ENCODE measurements around the gene PSMD14. TPM values are rescaled to one million over a fixed set of nuclear protein-coding genes. Genes with fewer than 3 reads are reported as not detected.

Gene PSMD14
- total RNA-seq, 1 experiment from 2014 or later = 118 TPM

DNA sequence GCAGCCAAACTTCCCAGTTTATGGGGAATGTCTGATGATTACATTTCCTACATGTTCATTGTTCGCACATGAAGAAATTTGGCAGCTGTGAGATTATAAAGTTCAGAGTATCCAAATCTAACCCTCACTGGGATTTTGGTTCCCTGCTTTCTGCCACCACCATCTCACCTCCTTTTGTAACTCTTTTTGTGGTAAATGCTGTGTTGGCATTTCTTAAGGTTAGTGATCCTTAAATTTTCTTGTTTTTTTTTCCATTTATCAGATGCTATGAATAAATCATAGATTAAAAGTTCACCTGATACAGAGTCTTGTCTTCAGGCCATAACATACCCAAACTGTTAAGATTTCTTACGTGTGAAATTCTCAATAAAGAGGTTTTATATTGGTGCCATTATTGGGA, 99.4 kb downstream of the PSMD14 start:
- Histone ChIP-seq H3K9me2 (ENCODE audit: insufficient read depth) (no peaks in the 10 kb centered on the region), H3K36me3 (ENCODE audit: control insufficient read depth in 1 of 2, insufficient read depth in 2 of 2, low read length in 2 of 2) (peaks cover 3 to 5% of the 10 kb centered on the region in 2 experiments; a peak in 3 of 4 replicates), H4K20me1 (ENCODE audit: insufficient read depth) (no peaks in the 10 kb centered on the region), H3K9me3 (ENCODE audit: control insufficient read depth in 1 of 2, insufficient read depth in 1 of 2, low read depth in 1 of 2, low read length in 2 of 2) (no peaks in the 10 kb centered on the region), H3K27me3 (ENCODE audit: insufficient read depth, low read length) (no peaks in the 10 kb centered on the region), H3K27ac (ENCODE audit: low read depth, low read length) (no peak overlapping the region), H3K9ac (ENCODE audit: low read length) (no peak overlapping the region), H2AFZ (ENCODE audit: low read depth, low read length, poor library complexity, severe bottlenecking) (no peak overlapping the region), H3K4me1 (ENCODE audit: control insufficient read depth in 1 of 2, insufficient read depth in 2 of 2, low read length in 2 of 2) (no peaks in the 10 kb centered on the region), H3K4me2 (ENCODE audit: low read length) (no peak overlapping the region), H3K79me2 (ENCODE audit: insufficient read depth, low read length) (no peaks in the 10 kb centered on the region), H3K4me3 (replicated peaks in 1 of 2; ENCODE audit: low read depth in 1 of 2, low read length in 2 of 2) (no peak overlapping the region)
- ChIA-PET POLR2A (no interaction called here), CTCF (no interaction called here), RAD21 (ENCODE audit: low non-redundant PET in 1 of 2, low total read pairs in 2 of 2, uncharacterized antibody in 2 of 2, unreplicated experiment in 2 of 2) (no interaction called here)
- DNase-seq (ENCODE audit: low read depth, low spot score) (no peak), ATAC-seq (no peak)
- intact Hi-C loops (cut with micrococcal nuclease) = no loop called here
- no TSS peak for BruUV-seq (replicated peaks)
- TF ChIP-seq SIN3A (IDR thresholded peaks at IDR 0.05; ENCODE audit: low read depth) (no peak), TCF7L2 (IDR thresholded peaks at IDR 0.05; ENCODE audit: borderline replicate concordance, extremely low read depth, insufficient read depth, insufficient read length) (no peak), POLR2A (IDR thresholded peaks at IDR 0.05; ENCODE audit: borderline replicate concordance, extremely low read depth, insufficient read depth, insufficient read length) (no peak), SP1 (IDR thresholded peaks at IDR 0.05; ENCODE audit: low read depth) (no peak), EZH2phosphoT487 (IDR thresholded peaks at IDR 0.05; ENCODE audit: borderline replicate concordance) (no peak), ZFX (IDR thresholded peaks at IDR 0.05) (no peak), CEBPB (IDR thresholded peaks at IDR 0.05; ENCODE audit: low read depth) (no peak), FOSL1 (IDR thresholded peaks at IDR 0.05; ENCODE audit: low read depth) (no peak), RAD21 (IDR thresholded peaks at IDR 0.05; ENCODE audit: low read depth) (no peak), POLR2AphosphoS5 (IDR thresholded peaks at IDR 0.05; ENCODE audit: low read depth, low read length) (no peak), EGR1 (IDR thresholded peaks at IDR 0.05; ENCODE audit: low read depth) (no peak), SRF (IDR thresholded peaks at IDR 0.05; ENCODE audit: low read depth) (no peak), ELF1 (IDR thresholded peaks at IDR 0.05; ENCODE audit: borderline replicate concordance, low read depth) (no peak), JUND (IDR thresholded peaks at IDR 0.05) (no peak)
- TF ChIP-seq, protein P1, sequence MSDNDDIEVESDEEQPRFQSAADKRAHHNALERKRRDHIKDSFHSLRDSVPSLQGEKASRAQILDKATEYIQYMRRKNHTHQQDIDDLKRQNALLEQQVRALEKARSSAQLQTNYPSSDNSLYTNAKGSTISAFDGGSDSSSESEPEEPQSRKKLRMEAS (IDR thresholded peaks at IDR 0.05) = no peak
- TF ChIP-seq, protein P2, sequence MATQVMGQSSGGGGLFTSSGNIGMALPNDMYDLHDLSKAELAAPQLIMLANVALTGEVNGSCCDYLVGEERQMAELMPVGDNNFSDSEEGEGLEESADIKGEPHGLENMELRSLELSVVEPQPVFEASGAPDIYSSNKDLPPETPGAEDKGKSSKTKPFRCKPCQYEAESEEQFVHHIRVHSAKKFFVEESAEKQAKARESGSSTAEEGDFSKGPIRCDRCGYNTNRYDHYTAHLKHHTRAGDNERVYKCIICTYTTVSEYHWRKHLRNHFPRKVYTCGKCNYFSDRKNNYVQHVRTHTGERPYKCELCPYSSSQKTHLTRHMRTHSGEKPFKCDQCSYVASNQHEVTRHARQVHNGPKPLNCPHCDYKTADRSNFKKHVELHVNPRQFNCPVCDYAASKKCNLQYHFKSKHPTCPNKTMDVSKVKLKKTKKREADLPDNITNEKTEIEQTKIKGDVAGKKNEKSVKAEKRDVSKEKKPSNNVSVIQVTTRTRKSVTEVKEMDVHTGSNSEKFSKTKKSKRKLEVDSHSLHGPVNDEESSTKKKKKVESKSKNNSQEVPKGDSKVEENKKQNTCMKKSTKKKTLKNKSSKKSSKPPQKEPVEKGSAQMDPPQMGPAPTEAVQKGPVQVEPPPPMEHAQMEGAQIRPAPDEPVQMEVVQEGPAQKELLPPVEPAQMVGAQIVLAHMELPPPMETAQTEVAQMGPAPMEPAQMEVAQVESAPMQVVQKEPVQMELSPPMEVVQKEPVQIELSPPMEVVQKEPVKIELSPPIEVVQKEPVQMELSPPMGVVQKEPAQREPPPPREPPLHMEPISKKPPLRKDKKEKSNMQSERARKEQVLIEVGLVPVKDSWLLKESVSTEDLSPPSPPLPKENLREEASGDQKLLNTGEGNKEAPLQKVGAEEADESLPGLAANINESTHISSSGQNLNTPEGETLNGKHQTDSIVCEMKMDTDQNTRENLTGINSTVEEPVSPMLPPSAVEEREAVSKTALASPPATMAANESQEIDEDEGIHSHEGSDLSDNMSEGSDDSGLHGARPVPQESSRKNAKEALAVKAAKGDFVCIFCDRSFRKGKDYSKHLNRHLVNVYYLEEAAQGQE (IDR thresholded peaks at IDR 0.05; ENCODE audit: low read depth) = no peak
- TF ChIP-seq, protein P3, sequence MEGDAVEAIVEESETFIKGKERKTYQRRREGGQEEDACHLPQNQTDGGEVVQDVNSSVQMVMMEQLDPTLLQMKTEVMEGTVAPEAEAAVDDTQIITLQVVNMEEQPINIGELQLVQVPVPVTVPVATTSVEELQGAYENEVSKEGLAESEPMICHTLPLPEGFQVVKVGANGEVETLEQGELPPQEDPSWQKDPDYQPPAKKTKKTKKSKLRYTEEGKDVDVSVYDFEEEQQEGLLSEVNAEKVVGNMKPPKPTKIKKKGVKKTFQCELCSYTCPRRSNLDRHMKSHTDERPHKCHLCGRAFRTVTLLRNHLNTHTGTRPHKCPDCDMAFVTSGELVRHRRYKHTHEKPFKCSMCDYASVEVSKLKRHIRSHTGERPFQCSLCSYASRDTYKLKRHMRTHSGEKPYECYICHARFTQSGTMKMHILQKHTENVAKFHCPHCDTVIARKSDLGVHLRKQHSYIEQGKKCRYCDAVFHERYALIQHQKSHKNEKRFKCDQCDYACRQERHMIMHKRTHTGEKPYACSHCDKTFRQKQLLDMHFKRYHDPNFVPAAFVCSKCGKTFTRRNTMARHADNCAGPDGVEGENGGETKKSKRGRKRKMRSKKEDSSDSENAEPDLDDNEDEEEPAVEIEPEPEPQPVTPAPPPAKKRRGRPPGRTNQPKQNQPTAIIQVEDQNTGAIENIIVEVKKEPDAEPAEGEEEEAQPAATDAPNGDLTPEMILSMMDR (IDR thresholded peaks at IDR 0.05 in 2 of 3, conservative IDR thresholded peaks at IDR 0.05 in 1 of 3; ENCODE audit: borderline replicate concordance in 1 of 3, insufficient read depth in 1 of 3, low read depth in 2 of 3, low read length in 2 of 3) = no peak

All from HCT116 (cell line).